HG02610 (cell line): ENCODE results near the gene TMEM178B.

Experiments
- ATAC-seq: cut with Tn5 transposase; IDR thresholded peaks from one replicate; pipeline ENCODE4 v1.9.1; 2021; ENCODE audit warnings: mild to moderate bottlenecking, moderate library complexity; ENCODE audit not compliant: unreplicated experiment

The TMEM178B gene

GRCh38 chr7:141258559-141258958 lies 184.7 kb downstream of the TMEM178B start:
- no peak for ATAC-seq

- ATAC-seq: no peak
Measured at GRCh38 chr7:141262101-141263090, 188.5 kb downstream of the TMEM178B start.

DNA sequence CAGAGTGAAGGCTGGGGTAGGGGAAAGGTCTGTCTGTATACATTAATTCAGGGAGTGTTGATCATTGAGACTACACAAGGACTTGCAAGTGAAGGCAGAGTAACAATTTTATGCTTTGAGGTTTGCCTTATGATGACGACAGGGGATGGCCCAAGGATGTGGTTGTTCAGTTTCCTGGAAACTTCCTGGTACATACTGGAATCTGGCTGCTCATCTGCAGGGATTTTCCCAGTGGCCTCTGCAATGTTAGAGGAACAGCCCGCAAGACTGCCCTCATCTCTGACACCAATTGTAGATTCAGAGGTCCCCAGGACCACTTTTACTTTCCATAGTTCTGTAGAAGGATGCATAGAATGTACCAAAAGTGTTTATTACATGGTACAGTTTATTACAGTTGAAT lies 189.6 kb downstream of the TMEM178B start:
- no peak for ATAC-seq

GRCh38 chr7:141263983-141264382 lies 190.1 kb downstream of the TMEM178B start:
- no peak for ATAC-seq

DNA sequence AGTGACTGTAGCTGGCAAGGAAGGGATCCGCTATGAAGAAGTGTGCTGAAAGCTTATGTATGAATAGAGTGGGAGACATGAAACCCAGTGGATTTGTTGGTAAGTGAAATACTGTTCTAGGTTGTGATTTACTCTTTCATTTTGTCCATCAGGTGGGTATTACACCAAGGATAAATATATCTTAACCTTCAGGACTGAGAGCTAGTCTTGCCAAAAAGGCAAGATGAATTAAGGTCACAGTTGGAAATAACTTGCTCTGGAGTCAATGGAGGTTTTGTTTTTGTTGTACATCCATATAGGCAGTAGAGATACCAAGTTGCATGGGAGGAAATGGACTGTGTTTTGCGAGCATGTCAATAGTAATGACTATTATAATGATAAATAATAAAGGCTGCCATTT lies 190.6 kb downstream of the TMEM178B start:
- ATAC-seq: no peak

DNA sequence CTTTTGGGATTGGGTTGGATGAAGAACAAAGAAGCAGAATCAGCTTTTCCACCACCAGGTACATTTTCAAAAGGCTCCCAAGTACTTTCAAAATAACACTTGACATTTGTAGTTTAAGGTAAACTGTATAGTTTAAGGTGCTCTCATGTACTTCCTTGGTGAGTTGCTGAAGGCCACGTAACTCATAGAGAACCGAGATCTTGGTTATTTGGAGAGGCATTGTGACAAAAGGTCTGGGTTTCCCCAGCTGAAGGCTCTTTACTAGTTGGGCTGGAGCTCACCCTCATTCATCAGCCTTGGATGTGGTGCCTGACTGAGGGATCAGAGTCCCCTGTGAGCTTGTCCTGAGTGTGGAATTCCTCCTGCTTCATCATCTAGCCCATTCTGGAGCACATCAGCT lies 191.8 kb downstream of the TMEM178B start:
- ATAC-seq: no peak

DNA sequence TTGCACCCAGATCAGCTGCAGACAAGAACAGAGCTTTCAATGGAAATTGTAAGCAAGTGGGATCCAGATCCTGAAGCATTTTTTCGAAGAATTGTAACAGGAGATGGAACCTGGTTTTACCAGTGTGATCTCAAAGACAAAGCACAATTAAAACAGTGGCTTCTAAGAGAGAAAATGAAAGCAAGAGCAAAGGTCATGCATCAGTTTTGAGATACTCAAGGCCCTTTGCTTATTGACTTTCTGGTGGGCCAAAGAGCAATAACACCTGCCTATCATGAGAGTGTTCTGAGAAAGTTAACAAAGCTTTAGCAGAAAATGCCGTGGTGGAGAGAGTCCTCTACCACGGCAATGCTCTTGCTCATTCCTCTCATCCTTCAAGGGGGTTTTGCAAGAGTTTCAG lies 194.8 kb downstream of the TMEM178B start:
- no peak for ATAC-seq

DNA sequence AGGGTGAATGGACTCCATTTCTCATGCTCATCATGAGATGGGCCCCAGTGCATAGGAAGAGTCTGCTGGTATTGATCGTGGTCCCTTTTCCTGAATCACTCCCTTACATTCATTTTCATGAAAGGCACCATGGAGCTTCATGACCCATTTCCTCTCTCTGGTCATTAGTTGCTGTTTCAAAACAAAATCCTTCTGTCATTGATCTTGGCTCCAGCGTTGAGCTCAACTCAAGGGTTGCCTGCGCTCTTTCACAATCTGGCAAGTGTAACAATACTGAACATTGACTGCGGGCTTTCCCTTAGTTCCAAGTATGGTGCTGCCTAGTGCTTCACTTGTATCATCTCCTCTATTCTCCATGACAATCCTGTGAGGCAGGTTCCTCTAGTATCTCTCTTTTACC lies 197.6 kb downstream of the TMEM178B start:
- no peak for ATAC-seq

GRCh38 chr7:141272417-141272816 lies 198.6 kb downstream of the TMEM178B start:
- ATAC-seq: no peak

GRCh38 chr7:141275350-141275749 lies 201.5 kb downstream of the TMEM178B start:
- no peak for ATAC-seq

DNA sequence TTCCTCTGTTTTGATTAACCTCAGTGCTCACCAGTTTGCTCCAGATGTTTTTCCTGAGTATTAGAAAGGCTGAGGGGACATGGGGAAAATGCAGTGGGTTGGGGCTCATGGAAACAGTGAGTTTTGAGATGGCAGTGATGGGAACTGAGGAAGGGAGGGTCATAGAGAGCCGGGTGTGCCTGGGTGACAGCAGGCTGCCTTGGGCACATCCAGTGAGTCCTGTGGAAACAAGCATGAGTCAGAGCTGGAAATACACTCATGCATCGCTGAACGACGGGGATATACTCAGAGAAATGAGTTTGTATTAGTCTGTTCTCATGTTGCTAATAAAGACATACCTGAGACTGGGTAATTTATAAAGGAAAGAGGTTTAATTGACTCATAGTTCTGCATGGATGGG lies 202.2 kb downstream of the TMEM178B start:
- no peak for ATAC-seq

GRCh38 chr7:141280100-141280499 lies 206.2 kb downstream of the TMEM178B start:
- no peak for ATAC-seq

GRCh38 chr7:141281311-141281710 lies 207.4 kb downstream of the TMEM178B start:
- ATAC-seq: no peak

GRCh38 chr7:141286522-141286921 lies 212.7 kb downstream of the TMEM178B start:
- ATAC-seq: no peak

DNA sequence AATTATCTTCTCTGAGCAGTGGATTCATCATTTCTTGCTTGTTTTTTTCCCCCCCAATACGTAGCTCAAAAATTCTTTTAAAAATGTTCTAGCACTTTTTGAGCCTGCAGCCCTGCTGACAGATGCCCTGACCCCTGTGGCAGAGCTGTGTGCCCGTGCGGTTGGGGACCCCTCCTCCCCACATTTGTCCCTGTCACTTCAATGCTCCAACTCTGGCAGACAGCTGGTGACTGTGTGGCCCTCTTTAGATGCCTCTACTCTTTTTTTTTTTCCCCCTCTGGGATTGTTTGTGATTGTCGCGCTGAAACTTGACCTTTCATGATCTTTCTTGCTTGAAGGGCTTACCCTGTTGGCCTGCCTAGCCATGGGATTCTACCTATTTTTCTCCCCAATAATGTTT lies 214.1 kb downstream of the TMEM178B start:
- no peak for ATAC-seq

DNA sequence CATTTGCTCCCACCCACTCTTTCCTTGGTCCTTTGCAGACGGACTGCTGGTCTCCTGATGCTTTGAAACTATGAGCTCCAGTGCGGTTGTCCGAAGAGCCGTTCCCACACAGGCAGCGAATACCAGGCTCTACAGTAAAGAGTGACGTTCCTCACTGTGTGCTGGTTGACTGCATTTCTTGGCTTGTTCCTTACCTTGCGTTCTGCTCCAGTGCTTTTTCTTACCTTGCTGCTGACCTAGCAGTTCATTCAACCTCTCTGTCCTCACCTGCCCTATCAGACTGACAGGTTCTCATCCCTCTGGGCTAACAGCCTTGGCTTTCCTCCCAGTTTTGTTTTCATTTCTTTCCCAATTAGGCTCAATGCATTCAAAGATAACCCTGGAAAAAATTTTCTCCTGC lies 214.8 kb downstream of the TMEM178B start:
- ATAC-seq: no peak

DNA sequence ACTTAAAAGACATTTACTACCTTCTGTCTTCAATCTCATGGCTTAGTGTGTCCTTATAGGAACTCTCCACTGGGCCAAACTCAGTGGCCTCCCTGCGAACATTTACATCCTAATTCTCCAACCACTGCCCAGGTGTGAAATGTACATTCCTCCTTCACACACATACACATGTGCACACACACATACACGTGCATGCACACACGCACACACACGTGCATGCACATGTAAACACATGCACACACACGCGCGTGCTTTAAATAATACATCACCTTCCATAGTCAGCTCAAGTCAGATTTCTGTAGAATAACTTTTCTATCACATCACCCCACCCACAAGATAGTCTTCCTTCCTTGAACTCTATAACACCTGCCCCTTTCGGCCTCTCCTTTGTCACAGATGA lies 216.5 kb downstream of the TMEM178B start:
- ATAC-seq: no peak

DNA sequence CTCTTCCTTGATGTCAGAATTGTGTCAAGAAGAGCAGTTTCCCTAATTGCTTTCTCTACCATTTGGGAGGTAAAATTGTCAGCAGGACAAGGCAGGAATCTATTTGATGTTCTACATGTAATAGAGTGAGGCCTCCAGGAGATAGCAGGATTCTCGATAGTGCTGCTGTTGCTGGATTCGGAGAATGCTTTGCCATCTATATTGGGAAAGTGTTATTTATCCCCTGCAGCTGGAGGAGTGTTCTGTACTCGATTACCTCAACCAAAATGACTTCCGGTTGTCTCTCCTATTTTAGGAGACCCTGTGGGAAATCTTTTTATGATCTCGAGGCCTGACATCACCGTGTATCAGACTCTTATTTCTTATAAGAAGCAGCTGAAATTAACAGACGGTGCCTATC lies 217.1 kb downstream of the TMEM178B start:
- no peak for ATAC-seq

GRCh38 chr7:141291541-141291940 lies 217.7 kb downstream of the TMEM178B start:
- no peak for ATAC-seq

DNA sequence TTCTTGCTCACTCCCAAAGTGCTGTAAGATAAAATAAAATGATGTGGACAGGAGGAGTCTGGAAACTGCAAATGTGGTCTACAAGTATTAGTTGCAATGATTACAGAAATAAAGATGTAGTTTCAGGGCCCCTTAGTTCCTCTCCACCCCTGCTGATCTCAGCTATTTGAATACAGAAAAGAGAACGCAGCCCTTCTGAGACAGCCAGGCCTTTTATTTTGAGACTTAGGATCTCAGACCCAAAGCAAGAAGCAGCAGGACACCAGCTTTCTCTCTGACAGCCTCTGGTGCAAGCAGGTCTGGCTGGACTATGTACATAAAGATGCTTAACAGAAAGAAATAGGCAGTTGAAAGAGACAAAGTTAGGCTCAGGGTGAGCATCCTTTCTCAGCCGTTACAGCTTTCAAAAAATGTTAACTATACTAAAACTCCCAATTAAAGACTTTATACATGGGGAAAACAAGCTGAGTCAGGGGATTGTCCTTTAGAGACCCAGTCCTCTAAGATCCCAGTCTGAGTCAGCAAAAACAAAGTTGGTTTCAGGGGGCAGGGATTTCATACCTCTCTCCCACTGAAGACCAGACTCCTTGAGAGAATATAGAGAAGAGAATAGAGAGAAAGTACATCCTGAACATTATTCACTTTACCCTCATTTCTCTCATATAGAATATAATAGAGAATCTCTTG lies 220.4 kb downstream of the TMEM178B start:
- no peak for ATAC-seq

- no peak for ATAC-seq
Measured at GRCh38 chr7:141295367-141295895, 221.6 kb downstream of the TMEM178B start.

DNA sequence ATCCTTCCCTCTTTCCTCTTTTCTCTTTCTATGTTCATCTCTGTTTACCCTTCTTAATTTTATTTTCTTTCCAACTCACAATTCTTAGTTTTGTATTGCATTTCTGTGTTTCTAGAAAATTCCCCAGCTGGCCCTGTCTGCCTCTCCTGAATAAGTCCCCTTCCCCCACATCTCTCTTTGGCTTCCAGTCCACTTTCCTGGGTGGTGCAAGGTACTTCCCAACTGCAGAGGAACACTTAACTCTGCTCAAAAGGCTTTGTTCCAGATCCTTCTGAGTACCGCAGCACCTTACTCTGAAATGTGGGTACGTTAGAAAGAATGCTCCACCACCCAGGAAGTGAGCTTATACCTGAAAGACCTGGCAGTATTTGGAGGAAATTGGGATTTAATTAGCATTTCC lies 227.0 kb downstream of the TMEM178B start:
- no peak for ATAC-seq
